GM12878 (cell line): Measurements from ENCODE around the gene CNOT2. TPM values are rescaled to one million over a fixed set of nuclear protein-coding genes. Genes with fewer than 3 reads are reported as not detected.

Experiments
- ATAC-seq: fragments of 200-7000 bp; cut with Tn5 transposase; 3 replicates; pipeline ENCODE4 v1.9.1; 2020; ENCODE audit warnings: mild to moderate bottlenecking, moderate library complexity
- BruUV-seq: library from RNA; stranded (reverse); fragments of 400-500 nt; replicated peaks from 2 replicates; lab custom pipeline; 2021; lab: Mats Ljungman, UMichigan
- CTCF ChIA-PET: fragments of 300-600 bp; sonication (Branson Sonifier 250); formaldehyde crosslinking; extraction: SDS; loops from one replicate; lab custom pipeline; 2021; ENCODE audit warnings: inconsistent platforms; lab: Yijun Ruan, JAX
- POLR2A ChIA-PET: fragments of 350-600 bp; formaldehyde crosslinking; extraction: SDS; loops from one replicate; lab custom pipeline; 2021; ENCODE audit warnings: inconsistent platforms; lab: Charles Lee
- RAD21 ChIA-PET: fragments of 300-600 bp; sonication (Branson Sonifier 250); formaldehyde crosslinking; loops from one replicate; lab custom pipeline; 2023; ENCODE audit warnings: antibody characterized with exemption; ENCODE audit not compliant: unreplicated experiment; lab: Charles Lee
- SMC1A ChIA-PET: fragments of 300-600 bp; sonication (Branson Sonifier 250); formaldehyde crosslinking; loops from one replicate; lab custom pipeline; 2023; ENCODE audit not compliant: unreplicated experiment, uncharacterized antibody; lab: Charles Lee
- DNase-seq: peaks from one replicate; pipeline ENCODE4 v3.0.0-alpha.2; 2011; ENCODE audit warnings: low read depth, low spot score
- FAIRE-seq: peaks from 3 replicates; lab custom pipeline; 2011; peaks lifted over from hg19 to GRCh38; lab: Jason Lieb, UNC
- H2AFZ ChIP-seq: 2 replicates; pipeline ENCODE4 v1.6.0; 2011; ENCODE audit warnings: low read depth, low read length, control low read depth; ENCODE audit not compliant: control insufficient read depth
- H3K27ac ChIP-seq: 2 replicates; pipeline ENCODE4 v1.5.1; 2011; ENCODE audit warnings: control low read depth; ENCODE audit not compliant: control insufficient read depth, insufficient read depth
- H3K27me3 ChIP-seq, 2 experiments: replicated peaks in 1 of 2; 2 replicates each; pipeline versions ENCODE4 v1.6.0 to v1.6.1; 2011; ENCODE audit warnings: low read length in 1 of 2; ENCODE audit not compliant: control insufficient read depth in 2 of 2, insufficient read depth in 2 of 2
- H3K36me3 ChIP-seq, 2 experiments: 2 replicates each; pipeline ENCODE4 v1.5.1; 2011; ENCODE audit warnings: low read length in 1 of 2; ENCODE audit not compliant: control insufficient read depth in 2 of 2, insufficient read depth in 2 of 2
- H3K4me1 ChIP-seq: 2 replicates; pipeline ENCODE4 v1.6.1; 2011; ENCODE audit warnings: mild to moderate bottlenecking, low read length, moderate library complexity, mixed read lengths; ENCODE audit not compliant: control insufficient read depth, insufficient read depth
- H3K4me2 ChIP-seq: 2 replicates; pipeline ENCODE4 v1.6.0; 2011; ENCODE audit warnings: control low read depth; ENCODE audit not compliant: control insufficient read depth, insufficient read depth
- H3K4me3 ChIP-seq: fragments of 200-600 bp; sonication (generic); 2 replicates; pipeline ENCODE4 v1.5.1; 2016
- H3K79me2 ChIP-seq: 2 replicates; pipeline ENCODE4 v1.6.0; 2011; ENCODE audit warnings: low read length; ENCODE audit not compliant: control insufficient read depth, insufficient read depth
- H3K9ac ChIP-seq: 2 replicates; pipeline ENCODE4 v1.8.0; 2011; ENCODE audit warnings: low read length, control low read depth, mixed read lengths; ENCODE audit not compliant: control insufficient read depth, insufficient read depth
- H3K9me3 ChIP-seq: replicated peaks from 3 replicates; pipeline ENCODE4 v1.5.1; 2011; ENCODE audit warnings: mild to moderate bottlenecking, low read length; ENCODE audit not compliant: control insufficient read depth, insufficient read depth
- H4K20me1 ChIP-seq: 2 replicates; pipeline ENCODE4 v1.6.0; 2011; ENCODE audit not compliant: control insufficient read depth, insufficient read depth
- BMI1 ChIP-seq: fragments of 450-650 bp; IDR thresholded peaks from 2 replicates; pipeline ENCODE4 v1.6.1; 2016; ENCODE audit warnings: mild to moderate bottlenecking, moderate library complexity, borderline replicate concordance
- NRF1 ChIP-seq: conservative IDR thresholded peaks from 2 replicates; pipeline ENCODE4 v1.6.1; 2011; ENCODE audit warnings: mild to moderate bottlenecking, low read depth, low read length, improper control_type of control experiment
- ZNF217 ChIP-seq: fragments of 450-650 bp; IDR thresholded peaks from 2 replicates; pipeline ENCODE4 v1.6.1; 2017; ENCODE audit warnings: antibody characterized with exemption, mild to moderate bottlenecking
- in situ Hi-C: fragments of 300-500 bp; cut with MboI; formaldehyde crosslinking; loops from 9 replicates; pipeline ENCODE4 v1.14.3; 2018; ENCODE audit warnings: mixed read lengths
- intact Hi-C: fragments of 100-400 bp; cut with micrococcal nuclease; formaldehyde crosslinking; loops from one replicate; pipeline ENCODE4 v1.14.2; 2022; ENCODE audit not compliant: unreplicated experiment
- polyA plus RNA-seq, 11 experiments: library from polyadenylated mRNA; depleted of rRNA in 4 of 11; unstranded in 6 of 11; stranded (reverse) in 5 of 11; fragments of >200 nt; fragmentation: Nextera tagmentation in 4 of 11; fragmentation: Illumina TruSeq in 1 of 11; extraction: Ambion mirVana in 4 of 11; extraction: Trizol in 1 of 11; gene quantifications; 1 replicate in 1 of 11; 2 replicates in 10 of 11; pipeline versions ENCODE4 v1.2.1 to v1.2.3, GENCODE V29; 2011 to 2016; ENCODE audit warnings: inconsistent platforms in 2 of 11, missing spikeins in 2 of 11, low read depth in 1 of 11
- total RNA-seq, 4 experiments: library from RNA; depleted of rRNA in 3 of 4; stranded (reverse); fragments of >200 nt in 3 of 4; fragmentation: Illumina TruSeq in 1 of 4; extraction: Trizol in 1 of 4; gene quantifications; 2 replicates each; pipeline versions ENCODE4 v1.2.1 to v1.2.3, GENCODE V29; 2013 to 2021
- TF ChIP-seq, protein P1 (sequence below): IDR thresholded peaks from 2 replicates; pipeline ENCODE4 v1.6.1; 2012; ENCODE audit warnings: low read depth, low read length, improper control_type of control experiment
- TF ChIP-seq, protein P2 (sequence below): fragments of 450-650 bp; IDR thresholded peaks from 2 replicates; pipeline ENCODE4 v1.6.1; 2017; ENCODE audit warnings: mild to moderate bottlenecking, moderate library complexity

Gene CNOT2
- total and polyA plus RNA-seq, 10 of the 15 experiments (the other 5 are each of a cell fraction or from before 2014, with no cell fraction given): 37.9 to 127 (median 82.4) TPM

DNA sequence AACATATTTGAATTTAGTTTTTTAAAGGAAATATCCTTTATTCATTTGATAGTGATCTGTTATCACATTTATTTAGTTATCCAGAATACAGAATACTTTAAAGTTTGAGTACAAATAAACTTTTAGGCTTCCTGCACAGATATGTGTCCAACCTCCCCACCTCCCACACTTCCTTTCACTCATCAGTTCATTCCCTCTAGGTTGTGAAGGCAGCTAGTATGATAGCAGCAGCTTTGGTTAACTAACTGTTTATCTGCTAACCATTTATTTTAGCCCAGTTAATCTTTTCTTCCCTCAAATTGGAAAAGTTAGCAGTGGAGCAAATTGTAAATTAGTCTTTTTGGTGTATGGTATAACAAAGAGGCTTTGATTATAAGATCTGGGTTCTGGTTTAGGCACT, 35.7 kb downstream of the CNOT2 start:
- H2AFZ ChIP-seq: no peak overlapping the region
- CTCF ChIA-PET: no interaction called here
- no TSS peak for BruUV-seq
- no peaks in the 10 kb centered on the region for H4K20me1 ChIP-seq
- no peak for TF ChIP-seq ZNF217
- TF ChIP-seq, protein P1, sequence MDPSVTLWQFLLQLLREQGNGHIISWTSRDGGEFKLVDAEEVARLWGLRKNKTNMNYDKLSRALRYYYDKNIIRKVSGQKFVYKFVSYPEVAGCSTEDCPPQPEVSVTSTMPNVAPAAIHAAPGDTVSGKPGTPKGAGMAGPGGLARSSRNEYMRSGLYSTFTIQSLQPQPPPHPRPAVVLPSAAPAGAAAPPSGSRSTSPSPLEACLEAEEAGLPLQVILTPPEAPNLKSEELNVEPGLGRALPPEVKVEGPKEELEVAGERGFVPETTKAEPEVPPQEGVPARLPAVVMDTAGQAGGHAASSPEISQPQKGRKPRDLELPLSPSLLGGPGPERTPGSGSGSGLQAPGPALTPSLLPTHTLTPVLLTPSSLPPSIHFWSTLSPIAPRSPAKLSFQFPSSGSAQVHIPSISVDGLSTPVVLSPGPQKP: no peak
- TF ChIP-seq BMI1: no peak
- TF ChIP-seq NRF1: no peak
- TF ChIP-seq, protein P2, sequence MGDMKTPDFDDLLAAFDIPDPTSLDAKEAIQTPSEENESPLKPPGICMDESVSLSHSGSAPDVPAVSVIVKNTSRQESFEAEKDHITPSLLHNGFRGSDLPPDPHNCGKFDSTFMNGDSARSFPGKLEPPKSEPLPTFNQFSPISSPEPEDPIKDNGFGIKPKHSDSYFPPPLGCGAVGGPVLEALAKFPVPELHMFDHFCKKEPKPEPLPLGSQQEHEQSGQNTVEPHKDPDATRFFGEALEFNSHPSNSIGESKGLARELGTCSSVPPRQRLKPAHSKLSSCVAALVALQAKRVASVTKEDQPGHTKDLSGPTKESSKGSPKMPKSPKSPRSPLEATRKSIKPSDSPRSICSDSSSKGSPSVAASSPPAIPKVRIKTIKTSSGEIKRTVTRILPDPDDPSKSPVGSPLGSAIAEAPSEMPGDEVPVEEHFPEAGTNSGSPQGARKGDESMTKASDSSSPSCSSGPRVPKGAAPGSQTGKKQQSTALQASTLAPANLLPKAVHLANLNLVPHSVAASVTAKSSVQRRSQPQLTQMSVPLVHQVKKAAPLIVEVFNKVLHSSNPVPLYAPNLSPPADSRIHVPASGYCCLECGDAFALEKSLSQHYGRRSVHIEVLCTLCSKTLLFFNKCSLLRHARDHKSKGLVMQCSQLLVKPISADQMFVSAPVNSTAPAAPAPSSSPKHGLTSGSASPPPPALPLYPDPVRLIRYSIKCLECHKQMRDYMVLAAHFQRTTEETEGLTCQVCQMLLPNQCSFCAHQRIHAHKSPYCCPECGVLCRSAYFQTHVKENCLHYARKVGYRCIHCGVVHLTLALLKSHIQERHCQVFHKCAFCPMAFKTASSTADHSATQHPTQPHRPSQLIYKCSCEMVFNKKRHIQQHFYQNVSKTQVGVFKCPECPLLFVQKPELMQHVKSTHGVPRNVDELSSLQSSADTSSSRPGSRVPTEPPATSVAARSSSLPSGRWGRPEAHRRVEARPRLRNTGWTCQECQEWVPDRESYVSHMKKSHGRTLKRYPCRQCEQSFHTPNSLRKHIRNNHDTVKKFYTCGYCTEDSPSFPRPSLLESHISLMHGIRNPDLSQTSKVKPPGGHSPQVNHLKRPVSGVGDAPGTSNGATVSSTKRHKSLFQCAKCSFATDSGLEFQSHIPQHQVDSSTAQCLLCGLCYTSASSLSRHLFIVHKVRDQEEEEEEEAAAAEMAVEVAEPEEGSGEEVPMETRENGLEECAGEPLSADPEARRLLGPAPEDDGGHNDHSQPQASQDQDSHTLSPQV: no peak
- no peak overlapping the region for H3K4me3 ChIP-seq
- POLR2A ChIA-PET: interaction anchor here (0.8 kb wide), 1 partner anchor 17 kb away, joined by 3 read pairs; no protein-coding TSS in a partner anchor
- no peak overlapping the region for H3K9ac ChIP-seq
- peaks cover 32% of the 10 kb centered on the region for H3K79me2 ChIP-seq
- SMC1A ChIA-PET: no interaction called here
- RAD21 ChIA-PET: no interaction called here
- H3K9me3 ChIP-seq: no peaks in the 10 kb centered on the region; the same call in 2 of the 3 replicates
- ATAC-seq: no peak
- in situ Hi-C loops (no loop called here), intact Hi-C loops (no loop called here)
- H3K36me3 ChIP-seq: 0 out of 4 replicates have a peak, but pooled peaks cover 0 to 3% of the 10 kb centered on the region in 2 experiments
- H3K27ac ChIP-seq: no peak overlapping the region
- no peak for DNase-seq
- H3K4me2 ChIP-seq: no peak overlapping the region
- no peaks in the 10 kb centered on the region for H3K4me1 ChIP-seq
- no peak for FAIRE-seq
- H3K27me3 ChIP-seq: no peaks in the 10 kb centered on the region
